GM21825 (cell line): ENCODE measurements around the gene C22orf23.

ENCODE experiments used
- ATAC-seq: cut with Tn5 transposase; IDR thresholded peaks from one replicate; pipeline ENCODE4 v1.9.1; 2021; ENCODE audit warnings: mild to moderate bottlenecking, moderate library complexity; ENCODE audit not compliant: unreplicated experiment

The C22orf23 gene

DNA sequence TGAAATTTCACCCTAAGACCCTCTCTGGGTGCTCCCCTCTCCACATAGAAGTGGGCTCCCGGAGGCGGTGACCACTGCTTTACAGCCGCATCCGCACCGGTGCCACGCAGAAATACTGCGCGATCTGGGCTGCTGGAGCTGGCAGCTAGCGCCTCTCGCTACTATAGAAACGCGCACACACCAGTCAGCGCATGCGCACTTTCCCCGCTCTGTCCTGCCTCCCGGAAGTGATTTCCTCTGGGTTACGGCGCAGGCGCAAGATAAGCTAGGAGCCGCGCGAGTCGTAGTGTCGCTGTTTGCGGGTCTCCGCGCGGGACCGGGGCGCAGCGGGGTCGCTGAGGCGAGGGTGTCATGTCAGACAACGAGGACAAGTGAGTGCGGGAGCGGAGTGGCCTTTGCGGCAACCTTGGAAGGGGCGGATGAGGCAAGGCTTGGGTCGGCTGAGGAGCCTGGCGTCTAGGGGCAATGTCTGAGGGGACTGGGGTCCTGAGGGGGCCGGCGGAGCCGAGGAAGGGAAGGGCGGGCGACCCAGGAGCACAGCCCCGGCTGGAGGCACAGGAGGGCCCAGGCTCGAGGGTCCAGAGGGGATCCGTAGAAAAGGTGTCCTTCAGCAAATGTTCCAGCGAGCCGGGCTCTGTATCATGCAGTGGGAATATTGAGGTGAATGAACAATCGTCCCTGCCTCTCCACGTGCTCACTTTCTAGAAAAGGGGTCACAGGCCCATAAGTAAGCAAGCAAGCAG lies at the start of gene C22orf23, which contains the start of gene POLR2F:
Gene C22orf23 (minus strand): TSS at position 165 of the 743 bp plus-strand sequence. CDS start 452 bp downstream, outside the sequence.
Gene POLR2F (plus strand): TSS at position 263 of the 743 bp plus-strand sequence. CDS start 89 bp downstream, at position 352.
- ATAC-seq: peak; percentile 80

- no peak for ATAC-seq
Measured at GRCh38 chr22:37999640-38000272, 46.4 kb upstream of the C22orf23 start.

DNA sequence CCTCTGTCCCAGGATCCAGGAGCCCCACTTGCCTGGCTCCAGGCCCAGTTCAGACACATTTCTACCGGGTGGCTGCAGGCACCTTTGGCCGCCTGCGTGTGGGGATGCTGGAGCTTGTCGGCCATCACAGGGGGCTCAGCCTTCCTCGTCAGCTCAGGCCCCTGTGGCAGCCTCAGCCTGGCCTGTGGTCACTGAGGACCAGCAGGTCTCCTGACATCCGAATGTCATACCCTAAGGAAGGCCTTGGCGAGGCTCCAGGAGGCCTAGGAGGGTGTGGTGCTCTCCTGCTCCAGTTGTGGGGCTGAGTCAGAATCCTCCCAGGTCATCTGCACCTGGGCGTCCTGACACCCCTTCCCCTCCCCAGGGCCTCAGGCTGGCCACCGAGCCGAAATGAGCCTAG lies 45.8 kb upstream of the C22orf23 start:
- ATAC-seq: no peak

DNA sequence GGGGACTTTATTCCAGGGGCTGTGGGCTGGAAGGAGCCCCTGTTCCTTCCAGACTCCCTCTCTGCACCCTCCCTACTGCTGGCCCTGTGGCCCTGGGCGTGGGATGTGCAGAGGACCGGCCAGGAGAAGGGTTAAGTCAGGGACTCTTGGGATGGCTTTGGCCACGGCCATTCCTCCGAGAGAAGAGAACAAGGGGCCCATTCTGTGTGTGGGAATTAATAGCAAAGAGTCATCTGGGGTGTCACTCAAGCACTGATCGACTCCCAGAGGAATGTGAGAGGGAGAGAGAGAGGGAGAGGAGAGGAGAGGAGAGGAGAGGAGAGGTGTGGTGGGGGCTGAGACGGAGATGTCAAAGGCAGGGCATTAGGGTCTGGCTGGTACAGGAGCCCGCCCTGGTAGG lies 45.1 kb upstream of the C22orf23 start:
- no peak for ATAC-seq

DNA sequence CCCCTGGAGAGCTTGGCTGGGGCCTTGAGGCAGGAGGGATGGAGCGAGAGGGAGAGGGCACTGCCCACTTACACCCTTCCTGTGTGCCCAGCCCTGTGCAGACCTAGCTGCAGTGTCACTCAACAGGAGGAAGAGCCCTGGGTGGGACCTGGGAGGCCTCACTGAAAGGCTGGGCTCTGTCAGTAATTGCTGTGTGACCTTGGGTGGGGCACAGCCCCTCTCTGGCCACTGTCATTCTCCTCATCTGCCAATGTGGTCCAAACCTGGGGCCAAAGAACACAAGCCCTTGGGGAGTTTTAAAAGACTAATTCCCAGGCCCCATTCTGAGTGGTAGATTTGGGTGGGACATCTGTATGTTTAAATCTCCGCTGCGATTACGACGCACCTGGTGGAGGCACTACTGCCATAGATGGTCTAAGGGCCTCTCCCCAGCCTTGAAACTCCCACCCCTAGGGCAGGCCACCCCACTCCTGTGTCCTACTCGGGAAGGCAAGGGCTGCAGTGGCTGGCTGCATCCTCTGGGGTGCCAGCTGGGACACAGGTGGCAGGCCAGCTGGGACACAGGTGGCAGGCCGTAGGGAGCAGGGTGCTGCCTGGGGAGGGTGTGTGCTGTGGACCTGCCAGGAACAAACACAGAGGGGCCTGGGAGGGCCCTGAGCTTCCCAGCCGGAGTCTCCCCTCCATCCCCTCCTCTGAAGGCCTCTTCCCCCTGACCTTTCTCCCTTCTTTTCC lies 43.3 kb upstream of the C22orf23 start:
- ATAC-seq: no peak

DNA sequence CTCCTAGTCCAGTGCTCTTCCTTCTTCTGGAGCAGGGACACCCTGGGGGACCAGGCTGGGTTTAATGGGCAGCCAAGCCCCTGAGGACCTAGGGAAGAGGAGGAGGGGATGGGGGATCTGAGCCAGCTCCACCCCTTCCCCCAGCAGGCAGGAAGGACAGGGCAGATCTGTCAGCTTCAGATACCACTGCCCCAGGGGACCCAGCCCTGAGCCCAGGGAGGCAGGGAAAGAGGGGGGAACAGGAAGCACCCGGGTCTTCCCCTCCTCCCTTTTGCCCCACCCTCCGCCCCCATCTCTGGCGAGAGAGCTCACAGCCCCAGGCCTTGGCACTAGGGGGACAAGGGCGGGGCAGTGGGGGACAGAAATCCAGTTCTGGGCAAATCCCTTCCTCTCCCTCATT lies 42.7 kb upstream of the C22orf23 start:
- ATAC-seq: no peak

DNA sequence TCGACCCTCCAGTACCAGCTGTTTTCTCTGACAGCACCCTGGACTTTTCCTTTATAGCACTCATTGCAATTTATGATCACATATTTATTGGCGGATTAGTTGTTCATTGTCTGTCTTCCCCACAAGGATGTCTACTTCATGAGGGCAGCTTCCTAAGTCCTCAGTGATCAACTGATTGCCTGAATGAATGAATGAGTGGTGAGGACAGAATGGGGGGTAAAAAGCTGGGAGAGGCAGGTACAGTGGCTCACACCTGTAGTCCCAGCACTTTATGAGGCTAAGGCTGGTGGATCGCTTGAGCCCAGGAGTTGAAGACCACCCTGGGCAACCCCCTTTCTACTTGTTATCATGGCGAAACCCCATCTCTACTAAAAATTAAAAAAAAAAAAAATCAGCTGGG lies 42.1 kb upstream of the C22orf23 start:
- no peak for ATAC-seq

GRCh38 chr22:37994982-37995381 lies 41.6 kb upstream of the C22orf23 start:
- ATAC-seq: no peak

DNA sequence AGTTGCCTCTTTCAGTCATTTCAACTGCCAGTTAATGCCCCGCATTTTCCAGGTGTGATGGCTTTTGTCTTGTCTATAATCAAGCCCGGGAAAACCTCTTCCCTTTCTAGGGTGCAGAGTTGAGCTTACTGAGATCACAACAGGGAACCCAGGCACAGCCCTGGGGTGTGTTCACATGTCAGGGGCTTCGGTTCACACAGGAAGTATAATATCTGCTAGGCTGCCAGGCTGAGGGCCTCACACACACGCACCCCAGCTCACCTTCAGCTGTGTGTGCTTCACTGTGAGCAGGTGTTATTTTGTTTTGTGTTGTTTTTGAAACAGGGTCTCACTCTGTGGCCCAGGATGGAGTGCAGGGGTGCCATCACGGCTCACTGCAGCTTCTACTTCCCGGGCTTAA lies 40.6 kb upstream of the C22orf23 start:
- no peak for ATAC-seq

GRCh38 chr22:37991731-37992442 lies 38.5 kb upstream of the C22orf23 start:
- no peak for ATAC-seq

DNA sequence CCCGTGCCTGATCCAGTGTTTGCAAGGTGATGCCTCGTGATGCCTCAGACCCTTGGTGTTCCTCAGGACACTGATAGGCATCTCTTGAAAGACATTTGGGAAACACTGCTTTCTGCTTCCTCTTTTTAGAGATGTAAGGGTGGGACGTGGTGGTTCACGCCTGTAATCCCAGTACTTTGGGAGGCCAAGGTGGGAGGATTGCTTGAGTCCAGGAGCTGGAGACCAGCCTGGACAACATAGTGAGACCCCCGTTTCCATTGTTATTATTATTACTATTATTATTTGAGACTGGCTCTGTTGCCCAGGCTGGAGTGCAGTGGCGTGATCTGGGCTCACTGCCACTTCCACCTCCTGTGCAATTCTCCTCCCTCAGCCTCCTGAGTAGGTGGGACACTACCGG lies 37.5 kb upstream of the C22orf23 start:
- no peak for ATAC-seq

DNA sequence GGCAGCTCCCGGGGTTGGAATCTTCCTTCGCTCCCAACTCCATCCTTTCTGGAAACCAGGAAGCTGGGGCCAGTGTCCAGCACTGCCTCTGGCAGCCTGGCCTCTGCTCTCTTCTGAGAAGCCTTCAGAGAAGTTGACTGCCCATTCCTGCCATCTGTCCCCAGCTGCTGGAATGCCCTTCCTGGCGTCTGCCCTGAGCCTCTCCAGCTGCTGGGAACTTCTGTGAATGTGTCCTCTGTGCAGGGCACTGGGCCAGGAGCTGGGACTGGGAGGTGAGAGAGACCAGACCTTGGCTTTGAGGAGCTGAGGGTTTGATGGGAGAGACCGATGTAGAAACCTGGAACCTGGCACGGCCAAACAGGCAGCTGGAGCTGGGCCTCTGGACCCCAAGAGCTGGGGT lies 36.9 kb upstream of the C22orf23 start:
- ATAC-seq: no peak

DNA sequence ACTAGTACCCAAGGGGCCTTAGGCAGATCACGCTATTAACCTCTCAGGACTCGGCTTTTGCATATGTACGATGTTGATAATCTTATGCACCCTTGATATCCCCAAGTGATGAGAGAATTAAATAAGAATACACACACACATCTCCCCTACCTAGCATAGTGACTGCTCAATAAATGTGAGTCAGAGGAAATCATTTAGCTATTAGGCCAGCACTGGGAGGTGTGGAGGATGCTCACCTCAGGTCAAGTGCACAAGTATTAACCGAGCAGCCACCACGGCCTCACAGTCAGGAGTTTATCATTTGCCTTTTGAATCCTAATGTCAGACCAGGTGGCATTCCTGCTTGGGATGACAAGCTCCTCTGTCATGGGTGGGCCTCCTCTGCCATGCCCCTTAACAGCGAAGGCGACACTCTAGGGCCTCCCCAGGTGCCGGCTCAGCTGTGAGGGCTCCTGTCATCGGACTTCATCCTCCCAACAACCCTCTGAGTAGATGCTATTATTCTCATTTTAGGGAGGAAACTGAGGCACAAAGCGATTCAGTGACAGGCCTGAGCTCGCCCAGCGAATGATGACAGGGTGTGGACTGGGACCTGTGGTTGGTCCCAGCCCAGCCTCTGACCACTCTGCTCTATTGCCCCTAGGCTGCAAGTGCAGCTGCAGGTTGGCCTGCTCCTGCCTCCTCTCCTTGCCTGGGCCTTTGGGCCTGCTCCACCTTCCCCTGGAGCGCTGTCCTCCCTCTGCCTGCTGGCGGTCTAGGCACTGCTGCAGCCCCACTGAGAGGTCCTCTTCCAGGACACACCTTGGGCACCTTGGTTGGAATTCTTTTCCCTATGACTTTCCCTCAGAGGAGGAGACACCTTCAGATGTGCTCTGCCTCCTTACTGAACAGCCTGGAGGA lies 36.0 kb upstream of the C22orf23 start:
- ATAC-seq: no peak

DNA sequence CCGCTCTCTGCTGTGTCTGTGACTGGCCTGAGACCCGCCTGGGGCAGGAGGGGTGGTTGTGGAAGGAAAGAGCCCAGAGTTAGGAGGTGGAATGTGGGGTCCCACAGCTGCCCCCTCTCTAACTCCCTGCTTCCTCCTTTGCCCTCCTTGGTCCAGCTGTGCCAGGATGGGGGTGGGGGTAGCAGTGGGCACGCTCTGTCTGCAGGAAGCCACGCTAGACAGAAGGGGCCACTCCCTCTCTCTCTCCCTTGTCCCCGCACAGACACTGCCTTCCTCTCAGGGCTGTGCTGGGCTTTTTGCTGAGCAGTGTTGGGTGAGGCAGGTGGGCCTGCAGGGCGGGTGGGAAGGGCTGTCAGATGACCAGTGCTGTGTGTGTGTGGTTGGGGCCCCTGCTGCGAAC lies 33.0 kb upstream of the C22orf23 start:
- no peak for ATAC-seq

- no peak for ATAC-seq
Measured at GRCh38 chr22:37985751-37986281, 32.4 kb upstream of the C22orf23 start.

- ATAC-seq: no peak
Measured at GRCh38 chr22:37985050-37985585, 31.7 kb upstream of the C22orf23 start.

- no peak for ATAC-seq
Measured at GRCh38 chr22:37983860-37984791, 30.7 kb upstream of the C22orf23 start, which contains the start of gene SOX10. TSS of gene SOX10 (minus strand) at chr22:37984555. CDS start at chr22:37983784, 771 bp downstream.
